ENCODE results near the gene KLHL40. TPM values are rescaled to one million over a fixed set of nuclear protein-coding genes. Genes with fewer than 3 reads are reported as not detected.

KLHL40 gene
- total and polyA plus RNA-seq, 2 experiments from 2014 or later, result not detected

DNA sequence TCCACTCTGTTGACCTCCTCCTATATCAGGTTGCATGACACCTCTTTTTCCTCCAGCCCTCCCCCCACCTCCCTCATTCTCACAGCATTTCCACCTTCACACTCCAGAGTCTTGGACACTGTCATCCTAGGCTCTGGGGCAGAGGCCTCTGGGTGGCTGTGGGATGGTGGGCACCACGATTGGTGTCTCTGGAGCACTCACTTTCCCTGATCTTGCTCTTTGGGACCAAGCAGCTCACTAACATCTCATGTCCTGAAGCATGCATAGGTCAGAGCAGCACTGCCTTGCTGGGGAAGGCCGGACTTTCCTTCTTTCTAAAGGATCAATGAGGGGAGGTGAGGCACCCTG lies 16.9 kb upstream of the KLHL40 start:
- Histone ChIP-seq H3K4me3 (no peak overlapping the region), H4K20me1 (ENCODE audit: insufficient read depth, poor library complexity, severe bottlenecking) (no peaks in the 10 kb centered on the region), H3K4me2 (no peak overlapping the region), H3K79me2 (no peaks in the 10 kb centered on the region), H3K27ac (no peak overlapping the region), H3K4me1 (ENCODE audit: insufficient read depth) (no peaks in the 10 kb centered on the region), H2AFZ (no peak overlapping the region), H3K36me3 (replicated peaks; ENCODE audit: insufficient read depth, low read depth) (no peaks in the 10 kb centered on the region), H3K27me3 (no peaks in the 10 kb centered on the region), H3K9me2 (replicated peaks; ENCODE audit: insufficient read depth) (no peaks in the 10 kb centered on the region), H3K9me3 (ENCODE audit: low read depth) (no peaks in the 10 kb centered on the region)
- 95% methylated on average over 2 of the region's 2 CpGs for WGBS (ENCODE audit: low lambda C conversion rate, missing lambda C conversion rate)
- TF ChIP-seq EZH2phosphoT487 (IDR thresholded peaks at IDR 0.05; ENCODE audit: low read depth, severe bottlenecking, unreplicated experiment) (no peak), EZH2 (IDR thresholded peaks at IDR 0.05; ENCODE audit: borderline replicate concordance) (no peak)
- TF ChIP-seq, protein P1, sequence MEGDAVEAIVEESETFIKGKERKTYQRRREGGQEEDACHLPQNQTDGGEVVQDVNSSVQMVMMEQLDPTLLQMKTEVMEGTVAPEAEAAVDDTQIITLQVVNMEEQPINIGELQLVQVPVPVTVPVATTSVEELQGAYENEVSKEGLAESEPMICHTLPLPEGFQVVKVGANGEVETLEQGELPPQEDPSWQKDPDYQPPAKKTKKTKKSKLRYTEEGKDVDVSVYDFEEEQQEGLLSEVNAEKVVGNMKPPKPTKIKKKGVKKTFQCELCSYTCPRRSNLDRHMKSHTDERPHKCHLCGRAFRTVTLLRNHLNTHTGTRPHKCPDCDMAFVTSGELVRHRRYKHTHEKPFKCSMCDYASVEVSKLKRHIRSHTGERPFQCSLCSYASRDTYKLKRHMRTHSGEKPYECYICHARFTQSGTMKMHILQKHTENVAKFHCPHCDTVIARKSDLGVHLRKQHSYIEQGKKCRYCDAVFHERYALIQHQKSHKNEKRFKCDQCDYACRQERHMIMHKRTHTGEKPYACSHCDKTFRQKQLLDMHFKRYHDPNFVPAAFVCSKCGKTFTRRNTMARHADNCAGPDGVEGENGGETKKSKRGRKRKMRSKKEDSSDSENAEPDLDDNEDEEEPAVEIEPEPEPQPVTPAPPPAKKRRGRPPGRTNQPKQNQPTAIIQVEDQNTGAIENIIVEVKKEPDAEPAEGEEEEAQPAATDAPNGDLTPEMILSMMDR (IDR thresholded peaks at IDR 0.05; ENCODE audit: poor library complexity), result no peak
- DNase-seq (ENCODE audit: low spot score), result no peak

DNA sequence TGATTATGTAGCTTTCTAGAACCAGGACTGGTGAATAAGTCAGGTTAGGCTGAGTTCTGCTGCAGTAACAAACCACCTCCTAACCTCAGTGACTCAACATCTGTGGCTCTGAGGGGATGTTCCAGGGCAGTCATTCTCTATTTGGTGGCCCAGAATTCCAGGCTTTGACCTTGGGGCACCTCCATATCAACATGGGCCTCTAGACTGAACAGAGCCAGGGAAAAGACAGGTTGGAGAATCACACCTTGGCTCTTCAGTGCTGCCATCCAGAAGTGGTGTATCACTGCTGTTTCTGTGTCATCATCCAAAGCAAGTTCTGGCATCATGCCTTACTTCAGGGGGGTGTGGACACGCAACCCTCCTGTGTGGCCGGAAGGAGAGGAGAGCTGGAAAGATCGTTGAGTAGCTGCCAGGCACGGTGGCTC lies 16.5 kb upstream of the KLHL40 start:
- no peaks in the 10 kb centered on the region for H4K20me1 ChIP-seq (ENCODE audit: insufficient read depth, poor library complexity, severe bottlenecking)
- H3K4me1 ChIP-seq (ENCODE audit: insufficient read depth), result no peaks in the 10 kb centered on the region
- H3K27ac ChIP-seq, result no peak overlapping the region
- H2AFZ ChIP-seq, result no peak overlapping the region
- no peaks in the 10 kb centered on the region for H3K27me3 ChIP-seq
- TF ChIP-seq EZH2 (IDR thresholded peaks at IDR 0.05; ENCODE audit: borderline replicate concordance) (no peak), EZH2phosphoT487 (IDR thresholded peaks at IDR 0.05; ENCODE audit: low read depth, severe bottlenecking, unreplicated experiment) (no peak)
- TF ChIP-seq, protein P1 (IDR thresholded peaks at IDR 0.05; ENCODE audit: poor library complexity), result no peak
- H3K4me2 ChIP-seq, result no peak overlapping the region
- DNase-seq (ENCODE audit: low spot score), result no peak
- no peaks in the 10 kb centered on the region for H3K9me2 ChIP-seq (replicated peaks; ENCODE audit: insufficient read depth)
- no peaks in the 10 kb centered on the region for H3K9me3 ChIP-seq (ENCODE audit: low read depth)
- no peaks in the 10 kb centered on the region for H3K36me3 ChIP-seq (replicated peaks; ENCODE audit: insufficient read depth, low read depth)
- no peak overlapping the region for H3K4me3 ChIP-seq
- WGBS (ENCODE audit: low lambda C conversion rate, missing lambda C conversion rate), result 97% methylated on average over 4 of the region's 4 CpGs
- no peaks in the 10 kb centered on the region for H3K79me2 ChIP-seq

DNA sequence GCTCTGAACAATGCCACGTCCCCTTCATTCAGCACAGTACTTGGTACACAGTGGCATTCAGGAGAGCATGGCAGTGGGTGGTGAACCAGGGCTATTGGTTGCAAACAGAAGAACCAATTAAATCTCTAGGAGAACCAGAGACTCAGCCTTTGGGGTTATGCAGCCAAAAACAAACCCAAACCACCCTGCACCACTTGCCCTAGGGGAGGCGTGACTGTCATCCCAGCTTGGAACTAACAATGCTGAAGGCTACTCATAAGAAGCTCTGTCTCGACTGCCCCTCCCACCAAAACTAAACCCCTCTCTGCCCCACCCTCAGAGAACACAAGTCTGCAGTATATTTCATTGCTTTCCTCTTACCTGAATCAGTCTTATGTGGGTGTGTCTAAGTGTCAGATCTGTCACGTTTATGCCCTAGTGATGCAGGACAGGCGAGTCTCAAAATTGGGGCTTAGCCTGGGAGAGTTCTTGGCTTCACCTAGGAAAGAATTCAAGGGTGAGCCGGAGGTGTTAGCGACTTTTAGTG lies 15.2 kb upstream of the KLHL40 start:
- Histone ChIP-seq H3K4me3 (no peak overlapping the region), H3K4me1 (ENCODE audit: insufficient read depth) (no peaks in the 10 kb centered on the region), H4K20me1 (ENCODE audit: insufficient read depth, poor library complexity, severe bottlenecking) (no peaks in the 10 kb centered on the region), H3K9me3 (ENCODE audit: low read depth) (no peaks in the 10 kb centered on the region), H3K27ac (no peak overlapping the region), H3K79me2 (no peaks in the 10 kb centered on the region), H3K36me3 (replicated peaks; ENCODE audit: insufficient read depth, low read depth) (no peaks in the 10 kb centered on the region), H3K27me3 (no peaks in the 10 kb centered on the region), H3K9me2 (replicated peaks; ENCODE audit: insufficient read depth) (no peaks in the 10 kb centered on the region), H3K4me2 (no peak overlapping the region), H2AFZ (no peak overlapping the region)
- DNase-seq (ENCODE audit: low spot score), result no peak
- 90% methylated on average over 7 of the region's 7 CpGs for WGBS (ENCODE audit: low lambda C conversion rate, missing lambda C conversion rate)
- TF ChIP-seq EZH2phosphoT487 (IDR thresholded peaks at IDR 0.05; ENCODE audit: low read depth, severe bottlenecking, unreplicated experiment), result no peak
- TF ChIP-seq, protein P1 (IDR thresholded peaks at IDR 0.05; ENCODE audit: poor library complexity), result no peak

DNA sequence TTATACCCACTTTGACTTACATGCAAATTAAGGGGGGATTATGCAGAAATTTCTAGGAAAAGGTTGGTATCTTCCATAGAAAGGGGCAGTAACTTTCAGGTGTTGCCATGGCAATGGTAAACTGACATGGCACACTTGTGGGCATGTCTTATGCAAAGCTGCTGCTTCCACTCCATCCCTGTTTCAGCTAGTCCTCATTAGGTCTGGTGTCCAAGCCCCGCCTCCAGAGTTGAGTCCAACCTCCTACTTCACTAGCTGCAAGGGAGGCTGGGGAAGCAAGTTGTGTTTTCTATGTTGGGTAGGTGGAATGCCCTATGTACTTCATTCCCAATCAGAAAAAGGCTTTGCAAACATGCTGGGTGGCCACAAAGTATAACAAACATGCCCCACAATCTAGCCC lies 14.7 kb upstream of the KLHL40 start:
- no peak for TF ChIP-seq EZH2 (IDR thresholded peaks at IDR 0.05; ENCODE audit: borderline replicate concordance)
- TF ChIP-seq, protein P1 (IDR thresholded peaks at IDR 0.05; ENCODE audit: poor library complexity), result no peak
- TF ChIP-seq EZH2phosphoT487 (IDR thresholded peaks at IDR 0.05; ENCODE audit: low read depth, severe bottlenecking, unreplicated experiment), result no peak
- Histone ChIP-seq H3K9me2 (replicated peaks; ENCODE audit: insufficient read depth) (no peaks in the 10 kb centered on the region), H3K4me1 (ENCODE audit: insufficient read depth) (no peaks in the 10 kb centered on the region), H3K27me3 (no peaks in the 10 kb centered on the region), H3K4me3 (no peak overlapping the region), H3K9me3 (ENCODE audit: low read depth) (no peaks in the 10 kb centered on the region), H3K79me2 (no peaks in the 10 kb centered on the region), H3K36me3 (replicated peaks; ENCODE audit: insufficient read depth, low read depth) (no peaks in the 10 kb centered on the region), H3K27ac (no peak overlapping the region), H2AFZ (no peak overlapping the region), H3K4me2 (no peak overlapping the region), H4K20me1 (ENCODE audit: insufficient read depth, poor library complexity, severe bottlenecking) (no peaks in the 10 kb centered on the region)
- WGBS (ENCODE audit: low lambda C conversion rate, missing lambda C conversion rate), result 96% methylated on average over 1 of the region's 1 CpG
- DNase-seq (ENCODE audit: low spot score), result no peak
